Transverse colon (tissue), 3 donors: ENCODE results near the gene GRXCR1.

ENCODE experiments used
- CTCF ChIP-seq, 5 experiments: fragments of 200-600 bp in 3 of 5; fragments of 450-650 bp in 2 of 5; sonication (generic) in 3 of 5; IDR thresholded peaks; 1 replicate in 2 of 5; 2 replicates in 3 of 5; pipeline ENCODE4 v1.5.1; 2016 to 2017; ENCODE audit warnings: antibody characterized with exemption in 5 of 5, inconsistent platforms in 3 of 5, mild to moderate bottlenecking in 2 of 5, moderate library complexity in 1 of 5
- POLR2A ChIP-seq: fragments of 450-650 bp; IDR thresholded peaks from one replicate; pipeline ENCODE4 v1.6.1; 2016; ENCODE audit warnings: antibody characterized with exemption, mild to moderate bottlenecking, moderate library complexity

GRCh38 chr4:43014256-43014655 lies 121.7 kb downstream of the GRXCR1 start:
- TF ChIP-seq CTCF (IDR thresholded peaks at IDR 0.05) (no peak), POLR2A (no peak)
